Left ventricle myocardium inferior (tissue), 1 donor: ENCODE results near the gene FCN2. TPM values are rescaled to one million over a fixed set of nuclear protein-coding genes. Genes with fewer than 3 reads are reported as not detected.

ENCODE experiments used
- DNase-seq: peaks from one replicate; pipeline ENCODE4 v3.0.0-alpha.2; 2020
- H3K27ac ChIP-seq: fragments of 200-600 bp; replicated peaks from 2 replicates; pipeline ENCODE4 v1.8.0; 2021
- H3K27me3 ChIP-seq: fragments of 200-600 bp; 2 replicates; pipeline ENCODE4 v1.8.0; 2021; ENCODE audit warnings: low read depth
- H3K36me3 ChIP-seq: fragments of 200-600 bp; 2 replicates; pipeline ENCODE4 v1.8.0; 2021
- H3K4me1 ChIP-seq: fragments of 200-600 bp; 2 replicates; pipeline ENCODE4 v1.8.0; 2021
- H3K4me3 ChIP-seq: fragments of 200-600 bp; 2 replicates; pipeline ENCODE4 v1.8.0; 2021; ENCODE audit warnings: mild to moderate bottlenecking, moderate library complexity
- H3K9me3 ChIP-seq: fragments of 200-600 bp; replicated peaks from 2 replicates; pipeline ENCODE4 v1.8.0; 2021
- CTCF ChIP-seq: fragments of 200-600 bp; IDR thresholded peaks from 2 replicates; pipeline ENCODE4 v1.8.0; 2021; ENCODE audit warnings: antibody characterized with exemption, mild to moderate bottlenecking, borderline replicate concordance
- intact Hi-C: fragments of 100-400 bp; cut with micrococcal nuclease; formaldehyde crosslinking; loops from one replicate; pipeline ENCODE4 v1.11.0; 2022
- total RNA-seq: library from RNA; stranded (reverse); fragmentation: NEBNext Ultra II Directional; extraction: Animal tissue kit (Norgen Biotek cat#: 25700); gene quantifications from one replicate; pipeline ENCODE4 v1.2.1, GENCODE V29; 2021
- donor health status: DM: no; HTN: yes; CAD: no; lungs with severe emphysema.

FCN2 gene
- total RNA-seq, 1 donor from 2014 or later = not detected

DNA sequence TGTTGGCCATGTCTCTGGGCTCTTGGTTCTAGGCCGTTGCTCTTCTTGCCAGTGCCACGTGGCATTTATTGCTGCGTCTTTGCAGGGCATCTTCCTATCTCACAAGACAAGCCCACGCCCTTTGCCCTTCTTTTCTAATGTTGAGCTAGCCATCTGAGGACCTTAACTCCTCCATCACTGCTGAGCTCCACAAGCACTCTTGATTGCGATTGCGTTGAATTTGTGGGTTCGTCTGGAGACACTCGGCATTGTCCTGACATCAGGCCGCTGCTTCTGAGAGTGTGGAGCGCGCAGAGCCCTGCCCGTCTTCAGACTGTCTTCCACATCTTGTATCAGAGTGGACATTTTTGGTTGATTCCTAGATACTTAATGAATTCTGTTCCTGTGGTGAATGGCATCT is 51.6 kb downstream of the FCN2 start:
- intact Hi-C loops = no loop called here
- no peak overlapping the region for H3K27ac ChIP-seq
- TF ChIP-seq CTCF = no peak
- peaks cover 49% of the 10 kb centered on the region for H3K27me3 ChIP-seq
- DNase-seq = no peak
- H3K36me3 ChIP-seq = no peaks in the 10 kb centered on the region
- no peaks in the 10 kb centered on the region for H3K9me3 ChIP-seq
- no peak overlapping the region for H3K4me3 ChIP-seq
- H3K4me1 ChIP-seq = peaks cover 10% of the 10 kb centered on the region

- Histone ChIP-seq H3K27me3 (peaks cover 52% of the 10 kb centered on the region), H3K27ac (no peak overlapping the region), H3K4me3 (no peak overlapping the region), H3K36me3 (no peaks in the 10 kb centered on the region), H3K4me1 (peaks cover 10% of the 10 kb centered on the region), H3K9me3 (no peaks in the 10 kb centered on the region)
- DNase-seq = no peak
- no peak for TF ChIP-seq CTCF
- intact Hi-C loops = no loop called here
Measured at GRCh38 chr9:134932606-134933005, 52.0 kb downstream of the FCN2 start.

DNA sequence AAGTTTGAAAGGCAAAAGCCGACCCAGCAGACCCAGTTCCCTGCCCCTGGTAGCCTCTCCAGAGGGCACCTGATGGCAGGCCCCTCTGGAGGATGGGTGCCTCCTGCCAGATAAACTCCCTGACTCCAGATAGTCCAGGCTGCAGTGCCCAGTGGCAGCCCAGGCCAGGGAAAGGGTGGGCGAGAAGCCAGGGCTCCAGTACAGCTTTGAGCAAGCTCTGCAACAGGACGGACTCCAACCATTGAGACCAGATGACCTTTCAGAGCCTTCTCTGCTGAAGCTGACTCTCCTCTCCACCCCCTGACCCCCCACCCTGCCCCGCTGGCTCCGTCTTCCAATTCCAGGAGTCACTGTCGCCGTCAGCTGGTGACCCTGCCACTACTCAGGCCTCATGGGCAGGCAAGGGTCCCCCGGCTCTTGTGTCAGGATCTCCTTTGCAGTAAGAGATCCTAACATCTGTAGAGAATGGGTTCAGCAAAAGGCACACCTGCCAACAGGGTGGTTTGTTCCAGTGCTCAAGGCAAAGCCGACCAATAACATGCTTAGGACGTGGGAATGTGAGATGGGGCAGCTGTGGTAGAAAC is 52.6 kb downstream of the FCN2 start:
- Histone ChIP-seq H3K4me1 (peaks cover 10% of the 10 kb centered on the region), H3K9me3 (no peaks in the 10 kb centered on the region), H3K27me3 (peaks cover 57% of the 10 kb centered on the region), H3K4me3 (no peak overlapping the region), H3K27ac (no peak overlapping the region), H3K36me3 (no peaks in the 10 kb centered on the region)
- TF ChIP-seq CTCF = no peak
- intact Hi-C loops = no loop called here
- DNase-seq = no peak

- no peak for DNase-seq
- no peak for TF ChIP-seq CTCF
- intact Hi-C loops = no loop called here
- H3K27ac ChIP-seq = no peak overlapping the region
- H3K27me3 ChIP-seq = peaks cover 58% of the 10 kb centered on the region
- H3K4me1 ChIP-seq = no peaks in the 10 kb centered on the region
- no peak overlapping the region for H3K4me3 ChIP-seq
- H3K36me3 ChIP-seq = no peaks in the 10 kb centered on the region
- no peaks in the 10 kb centered on the region for H3K9me3 ChIP-seq
Measured at GRCh38 chr9:134935056-134935640, 54.5 kb downstream of the FCN2 start.

- no peaks in the 10 kb centered on the region for H3K9me3 ChIP-seq
- H3K4me3 ChIP-seq = no peak overlapping the region
- no peak for DNase-seq
- H3K27ac ChIP-seq = no peak overlapping the region
- intact Hi-C loops = no loop called here
- no peak for TF ChIP-seq CTCF
- no peaks in the 10 kb centered on the region for H3K36me3 ChIP-seq
- no peaks in the 10 kb centered on the region for H3K4me1 ChIP-seq
- peaks cover 61% of the 10 kb centered on the region for H3K27me3 ChIP-seq
Measured at GRCh38 chr9:134935701-134936345, 55.2 kb downstream of the FCN2 start.
